Activated effector memory CD4-positive, alpha-beta T cell treated with Interleukin-2 at 50 U/mL for 16 hours (primary cell): ENCODE data around the gene KMT2B.
"Not testable (repeated sequence)": the region's sequence is repeated elsewhere in the genome, so short reads cannot be mapped to it uniquely, and the experiment has no call there.

Source experiments
- DNase-seq: peaks from one replicate; pipeline ENCODE4 v3.0.0-alpha.2; 2020

Gene KMT2B

GRCh38 chr19:35717665-35718344, at the start of gene KMT2B:
Gene KMT2B (plus strand): TSS chr19:35718003. CDS start chr19:35718019, 16 bp downstream.
- no peak for DNase-seq

GRCh38 chr19:35669566-35669965, 48.2 kb upstream of the KMT2B start:
- DNase-seq = no peak

GRCh38 chr19:35669974-35670373, 47.8 kb upstream of the KMT2B start:
- DNase-seq = no peak

- no peak for DNase-seq
Observed at GRCh38 chr19:35670686-35671085, 47.1 kb upstream of the KMT2B start.

- DNase-seq = no peak
Observed at GRCh38 chr19:35671818-35672217, 46.0 kb upstream of the KMT2B start.

GRCh38 chr19:35673121-35673804, 44.5 kb upstream of the KMT2B start:
- DNase-seq = peak; percentile 19

GRCh38 chr19:35675589-35676140, 42.1 kb upstream of the KMT2B start:
- no peak for DNase-seq

GRCh38 chr19:35689836-35690235, 28.0 kb upstream of the KMT2B start:
- no peak for DNase-seq

GRCh38 chr19:35691106-35691505, 26.7 kb upstream of the KMT2B start:
- not testable (repeated sequence) for DNase-seq

- no peak for DNase-seq
Observed at GRCh38 chr19:35692010-35692409, 25.8 kb upstream of the KMT2B start.

- DNase-seq = no peak
Observed at GRCh38 chr19:35693422-35693821, 24.4 kb upstream of the KMT2B start.

GRCh38 chr19:35693835-35694599, 23.8 kb upstream of the KMT2B start:
- DNase-seq = peak; percentile 80

GRCh38 chr19:35695895-35696422, 21.8 kb upstream of the KMT2B start:
- DNase-seq = no peak

- DNase-seq = no peak
Observed at GRCh38 chr19:35696835-35697234, 21.0 kb upstream of the KMT2B start.

- DNase-seq = peak; percentile 88
Observed at GRCh38 chr19:35702223-35703012, 15.4 kb upstream of the KMT2B start.

- no peak for DNase-seq
Observed at GRCh38 chr19:35703343-35703742, 14.5 kb upstream of the KMT2B start.

- no peak for DNase-seq
Observed at GRCh38 chr19:35704218-35704617, 13.6 kb upstream of the KMT2B start, which contains the start of gene ZBTB32. Gene ZBTB32 (plus strand): TSS chr19:35704558. CDS start chr19:35714627, 10,069 bp downstream.

GRCh38 chr19:35708391-35708790, 9.4 kb upstream of the KMT2B start:
- no peak for DNase-seq

GRCh38 chr19:35710784-35711723, 6.7 kb upstream of the KMT2B start:
- no peak for DNase-seq

- DNase-seq = no peak
Observed at GRCh38 chr19:35712567-35713505, 5.0 kb upstream of the KMT2B start.
